ENCODE measurements around the gene DNPH1. TPM values are rescaled to one million over a fixed set of nuclear protein-coding genes. Genes with fewer than 3 reads are reported as not detected.

The DNPH1 gene
- total RNA-seq, 1 donor from 2014 or later = 39.1 TPM

- H3K36me3 ChIP-seq = peaks cover 38 to 68% of the 10 kb centered on the region in 2 donors
- no peaks in the 10 kb centered on the region for H3K4me1 ChIP-seq
- intact Hi-C loops (cut with DNase I) = no loop called here
- no peak for TF ChIP-seq CTCF (IDR thresholded peaks at IDR 0.05)
- DNase-seq (ENCODE audit: low spot score in 2 of 2) = no peak
- H3K27me3 ChIP-seq = no peaks in the 10 kb centered on the region
- H3K9me3 ChIP-seq = no peaks in the 10 kb centered on the region
- no peak overlapping the region for H3K27ac ChIP-seq
- no peak overlapping the region for H3K4me3 ChIP-seq
These were observed 9.5 kb downstream of the DNPH1 start for GRCh38 chr6:43219814-43220213.

GRCh38 chr6:43219119-43219518 lies 10.2 kb downstream of the DNPH1 start:
- TF ChIP-seq CTCF (IDR thresholded peaks at IDR 0.05) = no peak
- Histone ChIP-seq H3K36me3 (peaks cover 38 to 64% of the 10 kb centered on the region in 2 donors), H3K4me3 (no peak overlapping the region), H3K9me3 (no peaks in the 10 kb centered on the region), H3K27me3 (no peaks in the 10 kb centered on the region), H3K27ac (no peak overlapping the region), H3K4me1 (no peaks in the 10 kb centered on the region)
- no peak for DNase-seq (ENCODE audit: low spot score in 2 of 2)
- intact Hi-C loops (cut with DNase I) = no loop called here

GRCh38 chr6:43217351-43217750 lies 11.9 kb downstream of the DNPH1 start:
- no peak for TF ChIP-seq CTCF (IDR thresholded peaks at IDR 0.05)

GRCh38 chr6:43216200-43216599 lies 13.1 kb downstream of the DNPH1 start:
- no peak for TF ChIP-seq CTCF (IDR thresholded peaks at IDR 0.05)
- Histone ChIP-seq H3K4me3 (no peak overlapping the region), H3K4me1 (no peaks in the 10 kb centered on the region), H3K36me3 (peaks cover 36 to 57% of the 10 kb centered on the region in 2 donors), H3K9me3 (no peaks in the 10 kb centered on the region), H3K27ac (no peak overlapping the region), H3K27me3 (no peaks in the 10 kb centered on the region)
- intact Hi-C loops (cut with DNase I) = no loop called here
- no peak for DNase-seq (ENCODE audit: low spot score in 2 of 2)

More at GRCh38 chr6:43217351-43217750, 11.9 kb downstream of the DNPH1 start:
- no peak overlapping the region for H3K27ac ChIP-seq
- no peaks in the 10 kb centered on the region for H3K9me3 ChIP-seq
- H3K4me1 ChIP-seq = no peaks in the 10 kb centered on the region
- DNase-seq (ENCODE audit: low spot score in 2 of 2) = no peak
- peaks cover 36 to 57% of the 10 kb centered on the region in 2 donors for H3K36me3 ChIP-seq
- intact Hi-C loops (cut with DNase I) = no loop called here
- no peak overlapping the region for H3K4me3 ChIP-seq
- H3K27me3 ChIP-seq = no peaks in the 10 kb centered on the region

- Histone ChIP-seq H3K27me3 (no peaks in the 10 kb centered on the region), H3K4me3 (no peak overlapping the region), H3K4me1 (no peaks in the 10 kb centered on the region), H3K36me3 (peaks cover 27 to 47% of the 10 kb centered on the region in 2 donors), H3K27ac (no peak overlapping the region), H3K9me3 (no peaks in the 10 kb centered on the region)
- intact Hi-C loops (cut with DNase I) = no loop called here
- DNase-seq (ENCODE audit: low spot score in 2 of 2) = no peak
- no peak for TF ChIP-seq CTCF (IDR thresholded peaks at IDR 0.05)
These were observed 14.2 kb downstream of the DNPH1 start for GRCh38 chr6:43215066-43215465.

GRCh38 chr6:43213431-43213830 lies 15.8 kb downstream of the DNPH1 start:
- no peak overlapping the region for H3K27ac ChIP-seq
- H3K36me3 ChIP-seq = peaks cover 24 to 42% of the 10 kb centered on the region in 2 donors
- intact Hi-C loops (cut with DNase I) = no loop called here
- H3K9me3 ChIP-seq = no peaks in the 10 kb centered on the region
- H3K27me3 ChIP-seq = no peaks in the 10 kb centered on the region
- no peaks in the 10 kb centered on the region for H3K4me1 ChIP-seq
- no peak for DNase-seq (ENCODE audit: low spot score in 2 of 2)
- TF ChIP-seq CTCF (IDR thresholded peaks at IDR 0.05) = no peak
- no peak overlapping the region for H3K4me3 ChIP-seq

All from ascending aorta (tissue), 2 donors.